Activated CD8-positive, alpha-beta memory T cell treated with anti-CD3 and anti-CD28 coated beads, Interleukin-2, amount 50 U/mL, for 1 hour (primary cell): ENCODE measurements around the gene RTN4IP1.

Experiments used
- DNase-seq: peaks from one replicate; pipeline ENCODE4 v3.0.0-alpha.2; 2020; ENCODE audit errors: extremely low read depth

RTN4IP1 gene

GRCh38 chr6:106547601-106548453 lies 81.5 kb downstream of the RTN4IP1 start:
- no peak for DNase-seq

GRCh38 chr6:106546691-106547414 lies 82.4 kb downstream of the RTN4IP1 start:
- no peak for DNase-seq

- DNase-seq: no peak
Observed at GRCh38 chr6:106546261-106546690, 83.0 kb downstream of the RTN4IP1 start.

- DNase-seq: no peak
Observed at GRCh38 chr6:106540907-106541306, 88.4 kb downstream of the RTN4IP1 start.

GRCh38 chr6:106540432-106540831 lies 88.9 kb downstream of the RTN4IP1 start:
- DNase-seq: no peak

GRCh38 chr6:106539936-106540335 lies 89.4 kb downstream of the RTN4IP1 start:
- no peak for DNase-seq

- DNase-seq: no peak
Observed at GRCh38 chr6:106538145-106538544, 91.2 kb downstream of the RTN4IP1 start.

- DNase-seq: no peak
Observed at GRCh38 chr6:106537662-106538061, 91.6 kb downstream of the RTN4IP1 start.

GRCh38 chr6:106536851-106537250 lies 92.4 kb downstream of the RTN4IP1 start:
- DNase-seq: no peak

GRCh38 chr6:106536357-106536756 lies 92.9 kb downstream of the RTN4IP1 start:
- no peak for DNase-seq

- DNase-seq: no peak
Observed at GRCh38 chr6:106535012-106535411, 94.3 kb downstream of the RTN4IP1 start.

- DNase-seq: no peak
Observed at GRCh38 chr6:106534564-106534982, 94.7 kb downstream of the RTN4IP1 start.

GRCh38 chr6:106534004-106534403 lies 95.3 kb downstream of the RTN4IP1 start:
- DNase-seq: no peak

GRCh38 chr6:106533054-106533453 lies 96.2 kb downstream of the RTN4IP1 start:
- no peak for DNase-seq

- DNase-seq: no peak
Observed at GRCh38 chr6:106530502-106530901, 98.8 kb downstream of the RTN4IP1 start.

- no peak for DNase-seq
Observed at GRCh38 chr6:106530026-106530425, 99.3 kb downstream of the RTN4IP1 start.

GRCh38 chr6:106529438-106529837 lies 99.9 kb downstream of the RTN4IP1 start:
- no peak for DNase-seq

GRCh38 chr6:106528521-106528920 lies 100.8 kb downstream of the RTN4IP1 start:
- no peak for DNase-seq

GRCh38 chr6:106527979-106528378 lies 101.3 kb downstream of the RTN4IP1 start:
- no peak for DNase-seq

- DNase-seq: no peak
Observed at GRCh38 chr6:106527117-106527516, 102.2 kb downstream of the RTN4IP1 start.

- DNase-seq: no peak
Observed at GRCh38 chr6:106525882-106526275, 103.4 kb downstream of the RTN4IP1 start.

GRCh38 chr6:106525107-106525881 lies 104.0 kb downstream of the RTN4IP1 start:
- DNase-seq: no peak
